Tibial artery (tissue), 4 donors: Measurements from ENCODE around the gene NANOS3.

Source experiments
- DNase-seq, 2 donors: peaks; one replicate each; pipeline ENCODE4 v3.0.0-alpha.2; 2019
- H3K27ac ChIP-seq, 2 donors: fragments of 200-600 bp; sonication (generic) in 1 of 2; 1 replicate in 1 of 2; 2 replicates in 1 of 2; pipeline ENCODE4 v1.5.1; 2018 to 2019; ENCODE audit warnings: mild to moderate bottlenecking in 1 of 2
- H3K27me3 ChIP-seq, 2 donors: fragments of 200-600 bp; sonication (generic) in 1 of 2; one replicate each; pipeline versions ENCODE4 v1.5.1 to v1.6.0; 2016 to 2019
- H3K36me3 ChIP-seq, 3 donors: fragments of 200-600 bp; sonication (generic) in 2 of 3; one replicate each; pipeline ENCODE4 v1.5.1; 2016 to 2019; ENCODE audit warnings: mild to moderate bottlenecking in 2 of 3
- H3K4me1 ChIP-seq, 4 donors: fragments of 200-600 bp; sonication (generic) in 2 of 4; 1 replicate in 3 of 4; 2 replicates in 1 of 4; pipeline ENCODE4 v1.5.1; 2016 to 2019
- H3K4me3 ChIP-seq, 2 donors: fragments of 200-600 bp; sonication (generic) in 1 of 2; 1 replicate in 1 of 2; 2 replicates in 1 of 2; pipeline ENCODE4 v1.5.1; 2018 to 2019; ENCODE audit warnings: mild to moderate bottlenecking in 2 of 2
- H3K9me3 ChIP-seq, 3 donors: fragments of 200-600 bp; sonication (generic) in 1 of 3; one replicate each; pipeline ENCODE4 v1.5.1; 2016 to 2019
- CTCF ChIP-seq, 2 experiments: fragments of 200-600 bp in 1 of 2; fragments of 450-650 bp in 1 of 2; IDR thresholded peaks; one replicate each; pipeline ENCODE4 v1.5.1; 2017 to 2019; ENCODE audit warnings: antibody characterized with exemption in 2 of 2, mild to moderate bottlenecking in 1 of 2, moderate library complexity in 1 of 2
- intact Hi-C: fragments of 100-400 bp; cut with DNase I; formaldehyde crosslinking; loops from one replicate; pipeline ENCODE4 v1.15.0; 2023; ENCODE audit warnings: low total_unique reads

NANOS3 gene

GRCh38 chr19:13876834-13877233 is at the start of gene NANOS3:
NANOS3 (plus strand) TSS chr19:13877134; CDS start chr19:13877249, 115 bp downstream.
- H3K36me3 ChIP-seq, result no peaks in the 10 kb centered on the region
- H3K27me3 ChIP-seq, result peaks cover 0 to 9% of the 10 kb centered on the region in 2 donors
- intact Hi-C loops, result no loop called here
- no peak for DNase-seq
- H3K9me3 ChIP-seq, result no peaks in the 10 kb centered on the region
- no peak within 1 kb of the TSS for H3K4me3 ChIP-seq
- H3K4me1 ChIP-seq, result peaks cover 0 to 34% (median 24%) of the 10 kb centered on the region in 4 donors
- no peak for TF ChIP-seq CTCF (IDR thresholded peaks at IDR 0.05)
- H3K27ac ChIP-seq, result no peak within 1 kb of the TSS

GRCh38 chr19:13827656-13828055 is 49.3 kb upstream of the NANOS3 start:
- Histone ChIP-seq H3K36me3 (peaks cover 0 to 77% (median 42%) of the 10 kb centered on the region in 3 donors), H3K4me1 (peaks cover 0 to 14% (median 3%) of the 10 kb centered on the region in 4 donors), H3K27me3 (no peaks in the 10 kb centered on the region), H3K27ac (no peak overlapping the region), H3K4me3 (no peak overlapping the region), H3K9me3 (no peaks in the 10 kb centered on the region)
- DNase-seq, result no peak
- TF ChIP-seq CTCF (IDR thresholded peaks at IDR 0.05), result no peak
- intact Hi-C loops, result no loop called here

- Histone ChIP-seq H3K9me3 (no peaks in the 10 kb centered on the region), H3K27me3 (no peaks in the 10 kb centered on the region), H3K27ac (no peak overlapping the region), H3K4me1 (peaks cover 0 to 31% (median 24%) of the 10 kb centered on the region in 4 donors), H3K4me3 (no peak overlapping the region), H3K36me3 (peaks cover 15 to 67% (median 46%) of the 10 kb centered on the region in 3 donors)
- intact Hi-C loops, result loop anchor here (5.0 kb wide), 1 partner anchor 33 kb away; the partner anchor contains the start of gene ZSWIM4
- DNase-seq, result no peak
- TF ChIP-seq CTCF (IDR thresholded peaks at IDR 0.05), result no peak
These were observed 46.7 kb upstream of the NANOS3 start for GRCh38 chr19:13830114-13830740.

- Histone ChIP-seq H3K27me3 (no peaks in the 10 kb centered on the region), H3K36me3 (peaks cover 21 to 67% (median 42%) of the 10 kb centered on the region in 3 donors), H3K27ac (peak overlapping the region in 1 of 2 donors; percentile 6), H3K4me3 (no peak overlapping the region), H3K4me1 (peaks cover 0 to 38% (median 30%) of the 10 kb centered on the region in 4 donors), H3K9me3 (no peaks in the 10 kb centered on the region)
- intact Hi-C loops, result loop anchor here (5.0 kb wide), 1 partner anchor 34 kb away; the partner anchor contains the start of gene ZSWIM4
- no peak for DNase-seq
- TF ChIP-seq CTCF (IDR thresholded peaks at IDR 0.05), result no peak
These were observed 46.0 kb upstream of the NANOS3 start for GRCh38 chr19:13830741-13831536.

GRCh38 chr19:13831537-13832467 is 45.1 kb upstream of the NANOS3 start:
- TF ChIP-seq CTCF (IDR thresholded peaks at IDR 0.05), result no peak
- H3K36me3 ChIP-seq, result peaks cover 24 to 68% (median 44%) of the 10 kb centered on the region in 3 donors
- no peaks in the 10 kb centered on the region for H3K9me3 ChIP-seq
- DNase-seq, result no peak
- no peak overlapping the region for H3K4me3 ChIP-seq
- H3K27ac ChIP-seq, result peak overlapping the region; percentile 6 to 15
- peaks cover 8 to 46% (median 39%) of the 10 kb centered on the region in 4 donors for H3K4me1 ChIP-seq
- intact Hi-C loops, result loop anchor here (5.0 kb wide), 1 partner anchor 35 kb away; the partner anchor contains the start of gene ZSWIM4
- no peaks in the 10 kb centered on the region for H3K27me3 ChIP-seq
